Measurements from ENCODE around the gene AFF2. TPM values are rescaled to one million over a fixed set of nuclear protein-coding genes. Genes with fewer than 3 reads are reported as not detected.
"Not testable (repeated sequence)": the region's sequence is repeated elsewhere in the genome, so short reads cannot be mapped to it uniquely, and the experiment has no call there.

AFF2 gene
- total RNA-seq, 1 donor: not detected

DNA sequence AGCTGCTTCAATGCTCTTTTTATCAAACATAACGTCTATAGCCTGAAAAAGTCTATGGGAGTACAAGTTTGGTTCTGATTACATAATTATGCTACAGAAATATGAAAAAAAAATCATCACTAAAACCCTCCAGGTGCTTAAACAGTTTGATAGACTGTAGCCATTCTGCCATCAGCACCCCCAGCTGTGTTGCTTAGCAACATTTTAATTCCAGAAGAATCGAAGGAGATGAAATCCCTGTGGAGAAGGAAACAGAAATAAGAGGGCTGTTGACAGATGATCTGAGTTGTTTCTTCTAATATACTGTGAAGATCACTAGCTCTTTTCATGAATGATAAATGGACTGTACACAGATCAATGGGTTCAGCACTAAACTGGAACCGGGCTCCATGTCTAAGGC lies 402.8 kb downstream of the AFF2 start:
- TF ChIP-seq, protein P1, sequence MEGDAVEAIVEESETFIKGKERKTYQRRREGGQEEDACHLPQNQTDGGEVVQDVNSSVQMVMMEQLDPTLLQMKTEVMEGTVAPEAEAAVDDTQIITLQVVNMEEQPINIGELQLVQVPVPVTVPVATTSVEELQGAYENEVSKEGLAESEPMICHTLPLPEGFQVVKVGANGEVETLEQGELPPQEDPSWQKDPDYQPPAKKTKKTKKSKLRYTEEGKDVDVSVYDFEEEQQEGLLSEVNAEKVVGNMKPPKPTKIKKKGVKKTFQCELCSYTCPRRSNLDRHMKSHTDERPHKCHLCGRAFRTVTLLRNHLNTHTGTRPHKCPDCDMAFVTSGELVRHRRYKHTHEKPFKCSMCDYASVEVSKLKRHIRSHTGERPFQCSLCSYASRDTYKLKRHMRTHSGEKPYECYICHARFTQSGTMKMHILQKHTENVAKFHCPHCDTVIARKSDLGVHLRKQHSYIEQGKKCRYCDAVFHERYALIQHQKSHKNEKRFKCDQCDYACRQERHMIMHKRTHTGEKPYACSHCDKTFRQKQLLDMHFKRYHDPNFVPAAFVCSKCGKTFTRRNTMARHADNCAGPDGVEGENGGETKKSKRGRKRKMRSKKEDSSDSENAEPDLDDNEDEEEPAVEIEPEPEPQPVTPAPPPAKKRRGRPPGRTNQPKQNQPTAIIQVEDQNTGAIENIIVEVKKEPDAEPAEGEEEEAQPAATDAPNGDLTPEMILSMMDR (IDR thresholded peaks at IDR 0.05; ENCODE audit: insufficient read depth, low read depth, low read length): no peak
- no peak overlapping the region for H3K4me3 ChIP-seq (ENCODE audit: low read depth, low read length)
- DNase-seq (ENCODE audit: low read depth): no peak

DNA sequence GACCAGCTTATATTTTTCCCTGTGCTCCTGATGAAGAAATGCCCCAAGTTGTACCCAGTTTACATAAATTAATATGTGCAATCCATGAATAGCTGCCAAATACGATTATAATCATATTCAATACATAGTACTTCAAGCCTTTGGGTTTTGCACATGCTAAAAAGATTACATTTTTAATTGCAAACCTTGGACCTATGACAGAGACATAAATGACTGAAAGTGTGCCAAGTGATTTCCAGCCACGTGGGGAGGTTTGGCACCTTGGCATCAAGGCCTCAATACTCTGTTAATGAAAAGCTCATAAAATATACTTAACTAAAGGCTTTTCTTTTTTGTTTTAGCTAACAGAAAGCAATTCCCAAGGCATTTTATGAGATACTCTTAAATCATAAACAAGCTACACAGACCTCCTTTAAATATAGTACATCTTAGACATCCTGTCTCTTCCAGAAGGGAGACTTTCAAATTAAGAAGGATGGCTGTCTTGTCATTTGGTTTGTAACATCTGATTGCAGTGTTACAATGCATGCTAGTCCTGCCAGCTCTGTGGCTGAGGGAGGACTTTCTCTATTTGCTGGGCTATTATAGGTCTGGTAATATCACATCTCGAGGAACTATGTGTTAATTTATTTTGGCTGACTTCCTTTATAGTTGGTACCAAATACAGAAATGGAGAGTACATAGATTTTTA lies 404.1 kb downstream of the AFF2 start:
- H3K4me3 ChIP-seq (ENCODE audit: low read depth, low read length): no peak overlapping the region
- TF ChIP-seq, protein P1 (IDR thresholded peaks at IDR 0.05; ENCODE audit: insufficient read depth, low read depth, low read length): no peak
- no peak for DNase-seq (ENCODE audit: low read depth)

GRCh38 chrX:148905400-148905799 lies 405.0 kb downstream of the AFF2 start:
- no peak overlapping the region for H3K4me3 ChIP-seq (ENCODE audit: low read depth, low read length)
- TF ChIP-seq, protein P1 (IDR thresholded peaks at IDR 0.05; ENCODE audit: insufficient read depth, low read depth, low read length): no peak
- no peak for DNase-seq (ENCODE audit: low read depth)

GRCh38 chrX:148906628-148907027 lies 406.2 kb downstream of the AFF2 start:
- not testable (repeated sequence) for H3K4me3 ChIP-seq (ENCODE audit: low read depth, low read length); DNase-seq (ENCODE audit: low read depth)

DNA sequence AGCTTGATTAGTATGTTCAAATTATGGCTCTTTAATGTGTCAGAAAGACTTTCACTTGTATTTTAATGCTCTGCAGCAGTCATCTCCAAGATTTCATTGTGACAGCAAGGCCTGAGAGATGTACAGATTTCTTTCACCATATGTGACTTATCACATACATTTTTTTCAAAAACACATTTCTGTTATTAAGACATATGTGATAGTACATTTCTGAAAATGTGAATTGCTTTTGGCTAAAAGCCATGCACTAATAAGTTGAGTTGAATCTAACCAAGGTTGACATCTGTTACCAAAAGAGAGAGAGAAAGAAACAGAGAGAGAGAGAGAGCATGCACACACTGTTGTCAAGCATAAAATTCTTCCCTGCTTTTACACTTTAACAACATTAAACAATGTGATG lies 409.3 kb downstream of the AFF2 start:
- H3K4me3 ChIP-seq (ENCODE audit: low read depth, low read length): no peak overlapping the region
- no peak for DNase-seq (ENCODE audit: low read depth)
- TF ChIP-seq, protein P1 (IDR thresholded peaks at IDR 0.05; ENCODE audit: insufficient read depth, low read depth, low read length): no peak

DNA sequence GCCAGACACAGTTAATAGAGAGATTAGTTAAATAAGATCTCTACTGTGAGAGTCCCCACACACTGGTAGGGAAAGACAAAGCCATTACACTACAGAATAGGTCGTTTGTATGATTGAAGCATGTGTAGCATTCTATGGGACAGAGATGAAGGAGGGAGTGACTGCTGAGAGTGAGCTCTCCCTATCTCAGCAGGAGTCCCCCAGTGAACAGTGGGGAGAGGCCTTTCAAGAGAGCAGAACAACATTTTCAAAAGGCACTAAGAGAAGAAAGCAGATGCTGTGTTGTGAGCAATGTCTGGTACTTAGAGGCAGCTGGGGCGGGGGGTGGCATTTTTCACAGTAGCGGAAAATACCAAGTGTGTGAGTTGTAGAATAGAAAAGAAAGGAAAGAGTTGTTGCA lies 413.6 kb downstream of the AFF2 start:
- no peak for DNase-seq (ENCODE audit: low read depth)
- H3K4me3 ChIP-seq (ENCODE audit: low read depth, low read length): no peak overlapping the region
- TF ChIP-seq, protein P1 (IDR thresholded peaks at IDR 0.05; ENCODE audit: insufficient read depth, low read depth, low read length): no peak

DNA sequence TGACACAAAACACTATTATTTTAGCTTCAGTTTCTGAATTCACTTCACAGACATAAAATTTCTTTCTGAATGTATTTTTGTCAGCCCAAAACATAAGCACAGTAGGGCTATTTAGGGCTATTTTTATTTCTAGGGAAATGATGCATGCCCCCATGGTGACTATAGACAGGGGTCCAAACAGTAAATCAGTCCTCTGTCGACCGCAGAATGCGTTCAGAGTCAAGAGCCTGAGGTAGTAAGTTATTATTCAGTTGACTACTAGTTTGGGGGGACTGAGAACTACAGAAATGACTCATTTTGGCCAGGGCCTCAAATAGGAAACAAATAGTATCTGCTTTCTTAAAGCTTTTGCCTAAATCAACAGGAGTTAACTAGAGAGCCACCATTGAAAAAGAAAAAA lies 414.4 kb downstream of the AFF2 start:
- TF ChIP-seq, protein P1 (IDR thresholded peaks at IDR 0.05; ENCODE audit: insufficient read depth, low read depth, low read length): no peak
- H3K4me3 ChIP-seq (ENCODE audit: low read depth, low read length): no peak overlapping the region
- no peak for DNase-seq (ENCODE audit: low read depth)
